GM12878 (cell line): ENCODE measurements around the gene FILIP1L. TPM values are rescaled to one million over a fixed set of nuclear protein-coding genes. Genes with fewer than 3 reads are reported as not detected.

ENCODE experiments used
- ATAC-seq: fragments of 200-7000 bp; cut with Tn5 transposase; 3 replicates; pipeline ENCODE4 v1.9.1; 2020; ENCODE audit warnings: mild to moderate bottlenecking, moderate library complexity
- BruUV-seq: library from RNA; stranded (reverse); fragments of 400-500 nt; replicated peaks from 2 replicates; lab custom pipeline; 2021; lab: Mats Ljungman, UMichigan
- CTCF ChIA-PET: fragments of 300-600 bp; sonication (Branson Sonifier 250); formaldehyde crosslinking; extraction: SDS; loops from one replicate; lab custom pipeline; 2021; ENCODE audit warnings: inconsistent platforms; lab: Yijun Ruan, JAX
- POLR2A ChIA-PET: fragments of 350-600 bp; formaldehyde crosslinking; extraction: SDS; loops from one replicate; lab custom pipeline; 2021; ENCODE audit warnings: inconsistent platforms; lab: Charles Lee
- RAD21 ChIA-PET: fragments of 300-600 bp; sonication (Branson Sonifier 250); formaldehyde crosslinking; loops from one replicate; lab custom pipeline; 2023; ENCODE audit warnings: antibody characterized with exemption; ENCODE audit not compliant: unreplicated experiment; lab: Charles Lee
- SMC1A ChIA-PET: fragments of 300-600 bp; sonication (Branson Sonifier 250); formaldehyde crosslinking; loops from one replicate; lab custom pipeline; 2023; ENCODE audit not compliant: unreplicated experiment, uncharacterized antibody; lab: Charles Lee
- DNase-seq: peaks from one replicate; pipeline ENCODE4 v3.0.0-alpha.2; 2011; ENCODE audit warnings: low read depth, low spot score
- FAIRE-seq: peaks from 3 replicates; lab custom pipeline; 2011; peaks lifted over from hg19 to GRCh38; lab: Jason Lieb, UNC
- H2AFZ ChIP-seq: 2 replicates; pipeline ENCODE4 v1.6.0; 2011; ENCODE audit warnings: low read depth, low read length, control low read depth; ENCODE audit not compliant: control insufficient read depth
- H3K27ac ChIP-seq: 2 replicates; pipeline ENCODE4 v1.5.1; 2011; ENCODE audit warnings: control low read depth; ENCODE audit not compliant: control insufficient read depth, insufficient read depth
- H3K27me3 ChIP-seq, 2 experiments: replicated peaks in 1 of 2; 2 replicates each; pipeline versions ENCODE4 v1.6.0 to v1.6.1; 2011; ENCODE audit warnings: low read length in 1 of 2; ENCODE audit not compliant: control insufficient read depth in 2 of 2, insufficient read depth in 2 of 2
- H3K36me3 ChIP-seq, 2 experiments: 2 replicates each; pipeline ENCODE4 v1.5.1; 2011; ENCODE audit warnings: low read length in 1 of 2; ENCODE audit not compliant: control insufficient read depth in 2 of 2, insufficient read depth in 2 of 2
- H3K4me1 ChIP-seq: 2 replicates; pipeline ENCODE4 v1.6.1; 2011; ENCODE audit warnings: mild to moderate bottlenecking, low read length, moderate library complexity, mixed read lengths; ENCODE audit not compliant: control insufficient read depth, insufficient read depth
- H3K4me2 ChIP-seq: 2 replicates; pipeline ENCODE4 v1.6.0; 2011; ENCODE audit warnings: control low read depth; ENCODE audit not compliant: control insufficient read depth, insufficient read depth
- H3K4me3 ChIP-seq: fragments of 200-600 bp; sonication (generic); 2 replicates; pipeline ENCODE4 v1.5.1; 2016
- H3K79me2 ChIP-seq: 2 replicates; pipeline ENCODE4 v1.6.0; 2011; ENCODE audit warnings: low read length; ENCODE audit not compliant: control insufficient read depth, insufficient read depth
- H3K9ac ChIP-seq: 2 replicates; pipeline ENCODE4 v1.8.0; 2011; ENCODE audit warnings: low read length, control low read depth, mixed read lengths; ENCODE audit not compliant: control insufficient read depth, insufficient read depth
- H3K9me3 ChIP-seq: replicated peaks from 3 replicates; pipeline ENCODE4 v1.5.1; 2011; ENCODE audit warnings: mild to moderate bottlenecking, low read length; ENCODE audit not compliant: control insufficient read depth, insufficient read depth
- H4K20me1 ChIP-seq: 2 replicates; pipeline ENCODE4 v1.6.0; 2011; ENCODE audit not compliant: control insufficient read depth, insufficient read depth
- HSF1 ChIP-seq: fragments of 150-350 bp; IDR thresholded peaks from 2 replicates; pipeline ENCODE4 v1.6.1; 2014; ENCODE audit warnings: mild to moderate bottlenecking, low read depth, low read length
- IRF4 ChIP-seq: IDR thresholded peaks from 2 replicates; pipeline ENCODE4 v1.6.1; 2011; ENCODE audit warnings: low read depth, low read length
- KLF5 ChIP-seq: fragments of 450-650 bp; IDR thresholded peaks from 2 replicates; pipeline ENCODE4 v1.6.1; 2014; ENCODE audit warnings: mild to moderate bottlenecking; ENCODE audit not compliant: partially characterized antibody
- NR2C2 ChIP-seq: IDR thresholded peaks from 2 replicates; pipeline ENCODE4 v1.6.1; 2011; ENCODE audit warnings: borderline replicate concordance, low read depth; ENCODE audit not compliant: control insufficient read depth, insufficient read length
- PRDM15 ChIP-seq: fragments of 450-650 bp; formaldehyde crosslinking; IDR thresholded peaks from 2 replicates; pipeline ENCODE4 v1.4.0; 2020; ENCODE audit warnings: mild to moderate bottlenecking, moderate library complexity
- SMAD5 ChIP-seq: IDR thresholded peaks from 2 replicates; pipeline ENCODE4 v1.6.1; 2016; ENCODE audit warnings: antibody characterized with exemption, low read depth
- USF1 ChIP-seq: IDR thresholded peaks from 2 replicates; pipeline ENCODE4 v1.6.1; 2011; ENCODE audit warnings: borderline replicate concordance, low read depth, mild to moderate bottlenecking, moderate library complexity, mixed read lengths, low read length; ENCODE audit not compliant: insufficient read depth; ENCODE audit errors: extremely low read length
- USF2 ChIP-seq: IDR thresholded peaks from 2 replicates; pipeline ENCODE4 v1.6.1; 2011; ENCODE audit warnings: low read depth, low read length, improper control_type of control experiment, borderline replicate concordance
- WRNIP1 ChIP-seq: IDR thresholded peaks from 2 replicates; pipeline ENCODE4 v1.6.1; 2011; ENCODE audit warnings: low read depth, low read length, improper control_type of control experiment, borderline replicate concordance
- ZBTB4 ChIP-seq: fragments of 450-650 bp; formaldehyde crosslinking; IDR thresholded peaks from 2 replicates; pipeline ENCODE4 v1.4.0; 2022; ENCODE audit warnings: mild to moderate bottlenecking, moderate library complexity
- ZNF384 ChIP-seq: IDR thresholded peaks from 2 replicates; pipeline ENCODE4 v1.6.1; 2012; ENCODE audit warnings: low read depth, mild to moderate bottlenecking, low read length, improper control_type of control experiment, borderline replicate concordance
- WGBS: methylation state at CpG from one replicate; pipeline ENCODE4 v1.1.6; 2016; ENCODE audit warnings: low lambda C conversion rate; ENCODE audit not compliant: insufficient replicate concordance, insufficient coverage; ENCODE audit errors: missing lambda C conversion rate; 5-methylcytosine and 5-hydroxymethylcytosine counted together
- in situ Hi-C: fragments of 300-500 bp; cut with MboI; formaldehyde crosslinking; loops from 9 replicates; pipeline ENCODE4 v1.14.3; 2018; ENCODE audit warnings: mixed read lengths
- intact Hi-C: fragments of 100-400 bp; cut with micrococcal nuclease; formaldehyde crosslinking; loops from one replicate; pipeline ENCODE4 v1.14.2; 2022; ENCODE audit not compliant: unreplicated experiment
- polyA plus RNA-seq, 11 experiments: library from polyadenylated mRNA; depleted of rRNA in 4 of 11; unstranded in 6 of 11; stranded (reverse) in 5 of 11; fragments of >200 nt; fragmentation: Nextera tagmentation in 4 of 11; fragmentation: Illumina TruSeq in 1 of 11; extraction: Ambion mirVana in 4 of 11; extraction: Trizol in 1 of 11; gene quantifications; 1 replicate in 1 of 11; 2 replicates in 10 of 11; pipeline versions ENCODE4 v1.2.1 to v1.2.3, GENCODE V29; 2011 to 2016; ENCODE audit warnings: inconsistent platforms in 2 of 11, missing spikeins in 2 of 11, low read depth in 1 of 11
- total RNA-seq, 4 experiments: library from RNA; depleted of rRNA in 3 of 4; stranded (reverse); fragments of >200 nt in 3 of 4; fragmentation: Illumina TruSeq in 1 of 4; extraction: Trizol in 1 of 4; gene quantifications; 2 replicates each; pipeline versions ENCODE4 v1.2.1 to v1.2.3, GENCODE V29; 2013 to 2021

FILIP1L gene
- total and polyA plus RNA-seq, 10 of the 15 experiments (the other 5 are each of a cell fraction or from before 2014, with no cell fraction given) = 0.24 to 6.1 (median 3.5) TPM

GRCh38 chr3:99941211-99941610, 173.1 kb downstream of the FILIP1L start:
- H3K4me3 ChIP-seq = no peak overlapping the region
- no peak overlapping the region for H3K9ac ChIP-seq
- H4K20me1 ChIP-seq = no peaks in the 10 kb centered on the region
- ATAC-seq (no peak), DNase-seq (no peak), FAIRE-seq (no peak)
- ChIA-PET SMC1A (interaction anchor here (1.3 kb wide), 1 partner anchor 97 kb away, joined by 3 read pairs; no protein-coding TSS in a partner anchor), POLR2A (no interaction called here), CTCF (interaction anchor here (1.5 kb wide), 1 partner anchor 12 kb away, joined by 3 read pairs; no protein-coding TSS in a partner anchor), RAD21 (no interaction called here)
- no peak overlapping the region for H3K27ac ChIP-seq
- no peaks in the 10 kb centered on the region for H3K27me3 ChIP-seq
- peaks cover 24% of the 10 kb centered on the region for H3K4me1 ChIP-seq
- H3K36me3 ChIP-seq = no peaks in the 10 kb centered on the region
- H3K9me3 ChIP-seq = no peaks in the 10 kb centered on the region
- BruUV-seq = no TSS peak
- WGBS = 93% methylated on average over 1 of the region's 1 CpG
- no peak overlapping the region for H3K4me2 ChIP-seq
- H2AFZ ChIP-seq = no peak overlapping the region
- no peaks in the 10 kb centered on the region for H3K79me2 ChIP-seq
- intact Hi-C loops (no loop called here), in situ Hi-C loops (no loop called here)
- TF ChIP-seq NR2C2 = no peak
- TF ChIP-seq USF1 = no peak
- no peak for TF ChIP-seq HSF1
- no peak for TF ChIP-seq SMAD5
- TF ChIP-seq USF2 = no peak
- TF ChIP-seq KLF5 = no peak
- no peak for TF ChIP-seq WRNIP1
- TF ChIP-seq ZNF384 = no peak
- TF ChIP-seq PRDM15 (CRISPR knock-in tag) = no peak
- TF ChIP-seq ZBTB4 (CRISPR knock-in tag) = no peak
- no peak for TF ChIP-seq IRF4
